HL-60 (cell line): ENCODE data around the gene FAT4.

Source experiments
- CTCF ChIP-seq: IDR thresholded peaks from one replicate; pipeline ENCODE4 v1.5.1; 2011; ENCODE audit warnings: low read length, control low read depth, inconsistent platforms; ENCODE audit not compliant: insufficient read depth
- GABPA ChIP-seq: IDR thresholded peaks from 2 replicates; pipeline ENCODE4 v1.6.1; 2012; ENCODE audit warnings: low read depth
- POLR2AphosphoS5 ChIP-seq: IDR thresholded peaks from 2 replicates; pipeline ENCODE4 v1.6.1; 2012; ENCODE audit warnings: low read depth
- REST ChIP-seq: IDR thresholded peaks from 2 replicates; pipeline ENCODE4 v1.6.1; 2012; ENCODE audit warnings: low read depth; ENCODE audit not compliant: insufficient replicate concordance
- SPI1 ChIP-seq: IDR thresholded peaks from 2 replicates; pipeline ENCODE4 v1.6.1; 2012; ENCODE audit warnings: low read depth, mild to moderate bottlenecking, borderline replicate concordance

GRCh38 chr4:125344198-125344597, 29.4 kb downstream of the FAT4 start:
- TF ChIP-seq REST (no peak), CTCF (no peak), POLR2AphosphoS5 (no peak), SPI1 (no peak), GABPA (no peak)
